ENCODE measurements around the gene POTEC.
"Not testable (repeated sequence)": the region's sequence is repeated elsewhere in the genome, so short reads cannot be mapped to it uniquely, and the experiment has no call there.

Gene POTEC

GRCh38 chr18:14473250-14474006 is 70.0 kb downstream of the POTEC start:
- H3K36me3 Mint-ChIP-seq; H3K4me3 Mint-ChIP-seq; DNase-seq; H3K27ac Mint-ChIP-seq; H3K27me3 Mint-ChIP-seq; H3K9me3 Mint-ChIP-seq; H3K4me1 Mint-ChIP-seq; ATAC-seq (replicated peaks): not testable (repeated sequence)

- not testable (repeated sequence) for ATAC-seq (replicated peaks); H3K27me3 Mint-ChIP-seq; H3K27ac Mint-ChIP-seq; H3K36me3 Mint-ChIP-seq; H3K4me3 Mint-ChIP-seq; DNase-seq; H3K9me3 Mint-ChIP-seq; H3K4me1 Mint-ChIP-seq
Measured at GRCh38 chr18:14471286-14471685, 72.1 kb downstream of the POTEC start.

GRCh38 chr18:14470446-14470845 is 73.0 kb downstream of the POTEC start:
- H3K27ac Mint-ChIP-seq; H3K4me3 Mint-ChIP-seq; DNase-seq; H3K9me3 Mint-ChIP-seq; H3K36me3 Mint-ChIP-seq; H3K4me1 Mint-ChIP-seq; H3K27me3 Mint-ChIP-seq; ATAC-seq (replicated peaks): not testable (repeated sequence)

GRCh38 chr18:14470046-14470445 is 73.4 kb downstream of the POTEC start:
- not testable (repeated sequence) for H3K4me3 Mint-ChIP-seq; H3K36me3 Mint-ChIP-seq; H3K9me3 Mint-ChIP-seq; H3K27me3 Mint-ChIP-seq; H3K4me1 Mint-ChIP-seq; H3K27ac Mint-ChIP-seq; ATAC-seq (replicated peaks); DNase-seq

- peaks cover 6 to 10% of the 10 kb centered on the region in 2 donors for H3K9me3 Mint-ChIP-seq
- ATAC-seq (replicated peaks); DNase-seq; H3K36me3 Mint-ChIP-seq; H3K4me3 Mint-ChIP-seq; H3K4me1 Mint-ChIP-seq; H3K27ac Mint-ChIP-seq; H3K27me3 Mint-ChIP-seq: not testable (repeated sequence)
Measured at GRCh38 chr18:14465989-14466388, 77.4 kb downstream of the POTEC start.

Data from stimulated activated naive B cell treated with anti-CD40 and anti-IgM and Interleukin-4, amounts not matched to agents 10 μg/mL and 1 μg/mL and 100 μg/mL, for 72 hours (primary cell).